Hepatocyte (in vitro differentiated cells): ENCODE results near the gene GCGR.

ENCODE experiments used
- CTCF ChIP-seq: fragments of 200-600 bp; sonication (generic); IDR thresholded peaks from 2 replicates; pipeline ENCODE4 v1.5.1; 2016; ENCODE audit warnings: antibody characterized with exemption, mild to moderate bottlenecking; ENCODE audit not compliant: poor library complexity
- EZH2 ChIP-seq: fragments of 200-600 bp; sonication (generic); IDR thresholded peaks from 2 replicates; pipeline ENCODE4 v1.6.1; 2016; ENCODE audit warnings: antibody characterized with exemption, mild to moderate bottlenecking, borderline replicate concordance

DNA sequence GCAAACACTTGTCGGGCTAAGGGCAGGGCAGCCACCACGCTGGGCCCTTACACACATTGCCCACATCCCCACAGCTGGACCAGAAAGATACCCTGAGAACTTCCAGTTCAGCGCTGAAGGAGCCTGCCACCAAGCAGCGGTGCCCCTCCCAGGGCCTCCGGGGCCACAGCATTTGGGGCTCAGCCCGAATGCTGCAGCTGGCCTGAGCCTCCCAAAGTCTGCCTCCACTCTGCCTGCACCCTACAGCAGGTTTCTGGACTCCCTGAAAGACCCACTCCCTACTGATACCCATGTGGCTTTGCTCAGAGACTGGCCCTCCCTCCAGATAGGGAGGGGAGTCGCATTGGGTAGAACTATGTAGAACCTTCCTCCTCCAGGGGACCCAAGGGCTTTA lies 27.6 kb downstream of the GCGR start:
- TF ChIP-seq CTCF (no peak), EZH2 (no peak)
